Measurements from ENCODE around the gene TTYH2. TPM values are rescaled to one million over a fixed set of nuclear protein-coding genes. Genes with fewer than 3 reads are reported as not detected.

Gene TTYH2
- total RNA-seq: 1 to 10 TPM; 5.5 to 7.7 (median 6.3) TPM

DNA sequence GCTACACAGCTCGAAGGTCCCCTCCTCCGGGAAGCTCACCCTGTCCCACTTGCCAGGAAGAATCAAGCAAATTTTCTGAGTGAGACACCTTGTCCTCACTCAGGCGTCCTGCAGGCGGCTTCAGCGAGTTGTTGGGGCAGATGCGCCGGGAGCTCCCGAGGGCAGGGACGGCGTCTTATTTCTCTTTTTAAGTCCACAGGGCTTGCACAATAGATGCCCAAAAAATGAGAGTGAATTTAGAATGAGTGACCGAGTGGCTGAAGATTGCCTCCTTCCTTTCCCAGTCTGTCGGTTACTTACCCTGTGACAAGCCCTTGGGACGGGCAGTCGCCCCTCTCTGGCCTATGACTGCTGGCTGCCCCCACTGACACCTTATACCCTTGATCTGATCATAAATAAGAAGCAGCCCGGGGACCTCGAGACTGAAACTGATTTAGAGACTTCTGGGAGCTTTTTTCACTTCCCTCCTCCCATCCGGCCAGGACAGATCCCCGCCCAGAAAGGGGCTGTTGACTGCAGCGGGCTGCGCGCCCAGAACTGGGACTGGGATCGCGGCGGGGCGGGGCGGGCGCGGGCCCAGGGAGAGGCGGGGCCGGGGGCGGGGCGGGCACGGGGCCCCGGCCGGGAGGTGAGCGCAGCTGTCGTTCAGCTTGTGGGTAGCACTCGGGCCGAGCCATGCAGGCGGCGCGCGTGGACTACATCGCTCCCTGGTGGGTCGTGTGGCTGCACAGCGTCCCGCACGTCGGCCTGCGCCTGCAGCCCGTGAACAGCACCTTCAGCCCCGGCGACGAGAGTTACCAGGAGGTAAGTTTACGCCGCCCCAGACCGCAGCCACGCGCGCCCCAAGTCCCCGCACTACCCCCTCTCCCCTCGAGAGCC is at the start of gene TTYH2:
Gene TTYH2 (plus strand): TSS at position 659 of the 879 bp plus-strand sequence. CDS start 17 bp downstream, at position 676.
- no peak for TF ChIP-seq EP300 (IDR thresholded peaks at IDR 0.05)
- TF ChIP-seq POLR2AphosphoS5 (IDR thresholded peaks at IDR 0.05): peak; percentile 60
- peak in 1 of 2 donors; percentile 21 for TF ChIP-seq POLR2A (IDR thresholded peaks at IDR 0.05)
- peak in 3 of 4 experiments; percentile 42 to 56 (median 43) for TF ChIP-seq CTCF (IDR thresholded peaks at IDR 0.05)
- peak within 1 kb of the TSS; percentile 49 to 61 for H3K4me3 ChIP-seq
- 0 to 1% methylated on average over 1 to 14 of the region's 62 CpGs for whole genome bisulfite sequencing, 2 donors (ENCODE audit: low coverage in 1 of 2)
- peak within 1 kb of the TSS; percentile 25 to 87 (median 82) for H3K27ac ChIP-seq
- no peaks in the 10 kb centered on the region for H3K9me3 ChIP-seq
- peaks cover 0 to 22% of the 10 kb centered on the region in 2 donors for H3K36me3 ChIP-seq
- H3K27me3 ChIP-seq: no peaks in the 10 kb centered on the region
- peaks cover 0 to 68% (median 35%) of the 10 kb centered on the region in 3 donors for H3K4me1 ChIP-seq
- ATAC-seq: peak; percentile 95

GRCh38 chr17:74163836-74164235 is 49.5 kb upstream of the TTYH2 start:
- 87 to 90% methylated on average over 6 to 7 of the region's 7 CpGs for WGBS, 2 donors (ENCODE audit: low coverage in 1 of 2)
- no peaks in the 10 kb centered on the region for H3K4me1 ChIP-seq
- no peak overlapping the region for H3K4me3 ChIP-seq
- ATAC-seq: no peak
- H3K27me3 ChIP-seq: peaks cover 67% of the 10 kb centered on the region
- no peak overlapping the region for H3K27ac ChIP-seq
- TF ChIP-seq CTCF (IDR thresholded peaks at IDR 0.05): no peak
- TF ChIP-seq POLR2AphosphoS5 (IDR thresholded peaks at IDR 0.05): no peak
- no peak for TF ChIP-seq EP300 (IDR thresholded peaks at IDR 0.05)
- TF ChIP-seq POLR2A (IDR thresholded peaks at IDR 0.05): no peak
- H3K9me3 ChIP-seq: peaks cover 0 to 7% (median 0%) of the 10 kb centered on the region in 3 donors
- H3K36me3 ChIP-seq: no peaks in the 10 kb centered on the region

- H3K9me3 ChIP-seq: peaks cover 0 to 3% (median 0%) of the 10 kb centered on the region in 3 donors
- ATAC-seq: no peak
- WGBS, 2 donors (ENCODE audit: low coverage in 1 of 2): 72 to 76% methylated on average over 7 to 8 of the region's 9 CpGs
- no peak overlapping the region for H3K27ac ChIP-seq
- H3K4me1 ChIP-seq: no peaks in the 10 kb centered on the region
- no peak overlapping the region for H3K4me3 ChIP-seq
- H3K36me3 ChIP-seq: no peaks in the 10 kb centered on the region
- peaks cover 67% of the 10 kb centered on the region for H3K27me3 ChIP-seq
- TF ChIP-seq POLR2A (IDR thresholded peaks at IDR 0.05): no peak
- no peak for TF ChIP-seq EP300 (IDR thresholded peaks at IDR 0.05)
- TF ChIP-seq POLR2AphosphoS5 (IDR thresholded peaks at IDR 0.05): no peak
- TF ChIP-seq CTCF (IDR thresholded peaks at IDR 0.05): no peak
Observed at GRCh38 chr17:74164446-74165045, 48.8 kb upstream of the TTYH2 start.

GRCh38 chr17:74165797-74166365 is 47.5 kb upstream of the TTYH2 start:
- no peak for ATAC-seq
- no peaks in the 10 kb centered on the region for H3K4me1 ChIP-seq
- H3K27ac ChIP-seq: no peak overlapping the region

More at GRCh38 chr17:74165797-74166365, 47.5 kb upstream of the TTYH2 start:
- peaks cover 59% of the 10 kb centered on the region for H3K27me3 ChIP-seq
- H3K36me3 ChIP-seq: no peaks in the 10 kb centered on the region
- H3K4me3 ChIP-seq: no peak overlapping the region
- WGBS, 2 donors (ENCODE audit: low coverage in 1 of 2): 69 to 79% methylated on average over 7 to 8 of the region's 8 CpGs
- TF ChIP-seq CTCF (IDR thresholded peaks at IDR 0.05) (no peak), POLR2A (IDR thresholded peaks at IDR 0.05) (no peak), EP300 (IDR thresholded peaks at IDR 0.05) (no peak), POLR2AphosphoS5 (IDR thresholded peaks at IDR 0.05) (no peak)
- peaks cover 0 to 3% (median 0%) of the 10 kb centered on the region in 3 donors for H3K9me3 ChIP-seq
